H1 (cell line): ENCODE measurements around the gene ETV7. TPM values are rescaled to one million over a fixed set of nuclear protein-coding genes. Genes with fewer than 3 reads are reported as not detected.

Experiments used
- CBX5 ChIP-seq: fragments of 300-800, 300-1000 bp; sonication (generic); IDR thresholded peaks from 2 replicates; pipeline ENCODE4 v1.7.1; 2016; ENCODE audit warnings: antibody characterized with exemption, low read length, low read depth
- CBX8 ChIP-seq: fragments of 300-800, 300-1000 bp; sonication (generic); IDR thresholded peaks from 2 replicates; pipeline ENCODE4 v1.7.1; 2016; ENCODE audit warnings: low read depth, low read length, borderline replicate concordance
- CHD2 ChIP-seq: IDR thresholded peaks from 2 replicates; pipeline ENCODE4 v1.6.1; 2012; ENCODE audit warnings: low read length, improper control_type of control experiment
- SIN3A ChIP-seq, 2 experiments: IDR thresholded peaks in 1 of 2; conservative IDR thresholded peaks in 1 of 2; 2 replicates each; pipeline ENCODE4 v1.6.1; 2011 to 2012; ENCODE audit warnings: low read length in 2 of 2, improper control_type of control experiment in 1 of 2, low read depth in 1 of 2, mild to moderate bottlenecking in 1 of 2
- TBP ChIP-seq: IDR thresholded peaks from 2 replicates; pipeline ENCODE4 v1.6.1; 2011; ENCODE audit warnings: low read depth, low read length, improper control_type of control experiment
- polyA plus RNA-seq, 7 experiments: library from polyadenylated mRNA; depleted of rRNA in 3 of 7; stranded (reverse) in 5 of 7; unstranded in 2 of 7; fragments of >200 nt in 5 of 7; fragments of 200-250 nt in 2 of 7; gene quantifications; 1 replicate in 5 of 7; 2 replicates in 1 of 7; 4 replicates in 1 of 7; pipeline versions ENCODE4 v1.2.1 to v1.2.3, GENCODE V29; 2011 to 2013; ENCODE audit warnings: missing spikeins in 2 of 7, mixed read lengths in 2 of 7
- total RNA-seq: library from RNA; stranded (reverse); fragmentation: NEBNext Ultra II Directional; extraction: Animal tissue kit (Norgen Biotek cat#: 25700); gene quantifications from 2 replicates; pipeline ENCODE4 v1.2.1, GENCODE V29; 2021

The ETV7 gene
- total and polyA plus RNA-seq, 2 of the 8 experiments (the other 6 are each of a cell fraction or from before 2014, with no cell fraction given) = 0.54 to 2.4 TPM

DNA sequence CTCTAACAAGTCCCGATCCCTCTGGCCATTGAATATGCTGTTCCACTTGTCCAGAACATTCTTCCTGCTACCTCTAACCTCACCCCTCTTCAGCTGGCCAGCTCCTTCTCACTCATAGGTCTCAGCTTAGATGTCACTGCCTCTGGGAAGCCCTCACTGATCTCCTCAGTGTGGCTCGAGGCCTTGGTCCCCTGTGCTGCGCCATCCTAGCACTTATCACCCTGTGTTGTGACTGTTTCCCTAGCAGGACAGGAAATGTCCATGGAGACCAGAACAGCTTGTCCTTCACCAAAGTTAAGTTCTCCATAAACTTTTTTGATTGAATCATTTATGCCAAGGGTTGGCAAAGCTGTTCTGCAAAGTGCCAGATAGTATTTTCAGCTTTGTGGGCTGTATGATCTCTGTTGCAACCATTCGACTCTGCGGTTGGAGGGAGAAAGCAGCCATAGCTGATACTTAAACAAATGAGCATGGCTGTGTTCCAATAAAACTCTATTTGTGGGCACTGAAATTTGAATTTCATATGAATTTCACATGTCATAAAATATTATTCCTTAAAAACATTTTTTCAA lies 44.3 kb downstream of the ETV7 start (continued):
- TF ChIP-seq TBP (no peak), SIN3A (conservative IDR thresholded peaks at IDR 0.05 in 1 of 2, IDR thresholded peaks at IDR 0.05 in 1 of 2; ENCODE audit: low read depth in 1 of 2, low read length in 2 of 2) (no peak), CHD2 (no peak), CBX8 (no peak), CBX5 (no peak)
